Measurements from ENCODE around the gene PLEKHA6.

The PLEKHA6 gene

DNA sequence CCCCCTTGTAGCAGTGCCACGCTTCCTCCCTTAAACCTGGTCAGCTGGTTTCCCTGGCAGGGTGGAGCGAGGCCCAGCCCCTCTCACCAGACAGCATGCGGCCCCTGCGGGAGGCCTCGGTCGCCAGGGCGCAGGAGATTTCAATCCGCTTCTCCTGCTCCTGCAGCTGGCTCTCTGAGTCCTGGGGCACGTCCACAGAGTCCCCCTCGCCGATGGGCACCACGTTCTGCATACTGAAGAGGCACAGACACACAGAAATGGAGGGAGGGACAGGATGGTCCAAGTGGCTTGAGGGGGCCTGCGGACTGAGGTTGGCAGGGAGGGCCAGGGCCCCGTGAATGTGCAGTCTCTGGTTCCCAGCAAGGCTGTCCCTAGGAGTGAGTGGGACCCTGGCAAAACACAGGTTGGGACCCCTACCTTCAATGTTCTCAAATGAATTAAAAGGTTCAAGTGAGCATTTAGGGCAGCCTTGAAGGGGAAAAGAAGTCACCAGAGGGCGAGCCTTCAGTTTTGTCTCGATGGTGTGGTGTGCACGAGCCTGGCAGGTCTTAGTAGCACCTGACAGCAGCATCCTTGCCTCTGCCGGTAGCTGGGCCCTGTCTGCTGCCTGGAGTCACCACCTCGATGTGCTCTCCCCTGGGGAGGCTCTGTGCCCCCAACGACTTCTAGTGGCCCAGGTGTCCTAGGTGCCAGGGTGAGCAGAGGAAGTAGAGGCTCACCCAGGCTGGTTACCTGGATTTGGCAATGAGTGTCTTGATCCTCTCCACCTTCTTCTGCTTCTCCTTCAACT is 131.5 kb downstream of the PLEKHA6 start:
- DNase-seq = no peak

GRCh38 chr1:204227351-204227750 is 132.4 kb downstream of the PLEKHA6 start:
- DNase-seq = no peak

DNA sequence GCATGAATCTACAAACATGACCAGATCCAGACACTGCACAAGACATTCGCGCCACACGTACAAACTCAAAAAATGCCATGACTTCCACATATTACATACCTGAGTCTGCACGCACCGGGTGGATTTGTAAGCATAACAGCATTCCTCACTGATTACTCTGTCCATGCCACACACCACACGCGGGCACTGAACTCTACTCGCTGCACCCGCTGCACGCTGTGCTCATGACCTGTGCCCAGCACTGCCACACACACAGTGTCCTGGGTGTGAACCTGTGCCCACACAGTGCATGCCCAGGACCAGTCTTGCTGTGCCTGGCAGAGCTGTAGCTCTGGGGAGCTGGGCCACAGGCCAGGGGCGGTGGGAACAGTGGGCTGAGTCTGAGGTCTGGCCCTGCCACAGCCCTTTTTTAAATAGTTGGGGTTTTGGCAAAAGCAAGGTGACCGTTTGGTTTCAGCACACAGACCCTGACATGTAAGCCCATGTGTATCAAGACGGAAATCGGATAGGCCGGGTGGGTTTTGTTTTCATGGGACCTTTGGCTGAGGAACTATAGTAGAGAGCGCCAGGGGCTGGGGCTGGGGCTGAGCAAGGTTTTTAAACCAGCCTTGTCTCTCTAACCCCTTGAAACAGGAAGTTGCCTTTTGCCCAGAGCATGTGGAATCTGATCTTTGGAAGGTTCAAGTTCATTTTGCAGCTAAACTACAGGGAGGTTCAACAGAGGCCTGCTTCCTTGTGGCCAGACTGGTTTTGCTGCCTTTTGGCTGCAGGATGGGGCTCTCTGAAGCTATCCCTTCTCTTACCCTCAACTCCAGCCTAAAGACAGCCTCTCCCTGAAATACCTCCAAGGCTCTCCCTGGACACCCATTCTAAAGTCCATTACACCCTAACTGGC is 133.6 kb downstream of the PLEKHA6 start:
- no peak for DNase-seq

- no peak for DNase-seq
Measured at GRCh38 chr1:204224655-204225054, 135.1 kb downstream of the PLEKHA6 start.

DNA sequence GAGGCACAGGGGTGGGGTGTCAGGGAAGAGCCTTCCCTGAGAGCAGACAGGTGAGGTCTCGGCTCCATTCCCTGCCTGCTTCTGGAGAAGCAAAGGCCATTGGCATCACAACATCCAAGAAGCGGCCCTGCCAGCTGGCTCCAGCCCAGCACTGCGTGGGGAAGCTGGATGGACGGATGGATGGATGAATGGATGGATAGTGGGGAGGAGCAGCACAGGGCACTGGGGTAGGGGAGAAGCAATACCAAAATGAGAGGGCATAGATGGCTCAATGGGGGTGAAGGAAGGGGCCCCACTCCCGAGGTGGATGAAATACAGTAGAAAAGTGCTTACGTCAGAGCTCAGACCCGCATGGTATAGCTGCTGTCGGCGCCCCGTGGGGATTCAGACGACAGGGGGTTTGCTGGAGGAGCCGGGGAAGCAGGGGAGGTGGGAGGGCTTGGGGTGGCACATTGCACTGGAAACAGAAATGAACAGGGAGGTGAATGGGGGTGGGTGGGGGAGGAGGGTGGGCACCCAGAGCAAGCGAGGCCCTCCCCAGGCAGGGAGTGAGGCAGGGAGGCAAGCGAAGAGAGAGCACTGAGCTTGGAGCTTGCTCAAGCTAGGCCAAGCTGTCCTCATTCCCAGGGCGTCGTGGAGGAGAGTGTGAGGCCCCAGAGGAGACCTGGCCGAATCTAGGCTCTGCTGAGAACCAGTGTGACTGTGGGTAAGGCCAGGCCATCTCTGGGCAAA is 136.4 kb downstream of the PLEKHA6 start:
- DNase-seq = no peak

GRCh38 chr1:204222764-204223055 is 137.0 kb downstream of the PLEKHA6 start:
- DNase-seq = no peak

DNA sequence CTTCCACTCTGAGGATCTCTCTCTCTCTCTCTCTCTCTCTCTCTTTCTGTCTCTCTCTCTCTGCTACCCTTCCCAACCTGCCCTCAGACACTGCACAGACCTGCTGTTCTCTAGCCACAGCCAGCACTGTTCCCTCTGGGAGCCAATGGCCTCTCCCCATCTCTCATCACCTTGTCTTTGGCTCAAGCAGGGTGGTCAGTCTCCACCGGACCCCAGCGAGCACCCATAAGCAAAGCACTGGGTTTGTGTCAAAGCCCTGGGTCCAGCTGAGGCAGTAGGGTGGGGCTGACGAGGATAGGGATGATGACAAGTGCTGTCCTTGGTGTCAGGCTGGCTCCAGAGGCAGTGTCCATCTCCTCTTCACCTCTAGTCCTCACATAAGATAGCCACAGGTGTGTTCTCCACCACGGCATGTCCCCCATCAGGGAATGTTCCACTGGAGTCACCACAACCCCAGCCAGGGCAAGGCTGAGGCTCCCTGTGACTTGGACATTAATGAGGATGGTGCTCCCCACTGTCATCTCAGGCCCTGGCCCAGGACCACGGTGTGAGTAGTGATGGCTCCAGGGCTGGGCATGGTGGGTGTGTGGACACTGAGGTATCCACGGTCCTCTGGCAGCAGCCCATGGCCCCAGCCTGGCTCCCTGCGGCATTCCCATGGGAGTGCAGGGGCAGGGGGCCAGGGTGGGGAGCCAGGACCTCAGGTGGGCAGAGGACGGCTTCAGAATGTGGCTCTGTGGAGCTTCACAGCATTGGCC is 137.5 kb downstream of the PLEKHA6 start:
- no peak for DNase-seq

GRCh38 chr1:204221271-204221670 is 138.5 kb downstream of the PLEKHA6 start:
- no peak for DNase-seq

GRCh38 chr1:204219971-204220616 is 139.6 kb downstream of the PLEKHA6 start:
- DNase-seq = no peak

DNA sequence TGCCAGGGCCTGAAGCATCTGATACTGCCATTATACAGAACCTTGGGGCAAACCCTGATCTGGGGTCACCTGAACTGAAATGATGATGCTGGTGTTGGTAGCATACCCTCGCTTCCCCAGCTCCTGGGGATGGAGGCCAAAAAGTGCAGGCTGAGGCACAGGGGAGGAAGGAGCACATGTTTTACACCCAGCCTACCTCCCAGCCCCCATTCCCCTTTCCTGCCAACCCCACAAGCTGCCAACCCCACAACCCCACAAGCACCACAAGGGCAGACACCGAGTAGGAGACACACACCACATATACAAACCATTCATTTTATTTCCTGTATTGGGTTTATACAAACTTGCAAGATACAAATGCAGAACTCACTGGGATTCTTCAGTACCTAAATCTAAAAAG is 141.2 kb downstream of the PLEKHA6 start:
- no peak for DNase-seq

GRCh38 chr1:204217648-204218000 is 142.1 kb downstream of the PLEKHA6 start:
- DNase-seq = no peak

DNA sequence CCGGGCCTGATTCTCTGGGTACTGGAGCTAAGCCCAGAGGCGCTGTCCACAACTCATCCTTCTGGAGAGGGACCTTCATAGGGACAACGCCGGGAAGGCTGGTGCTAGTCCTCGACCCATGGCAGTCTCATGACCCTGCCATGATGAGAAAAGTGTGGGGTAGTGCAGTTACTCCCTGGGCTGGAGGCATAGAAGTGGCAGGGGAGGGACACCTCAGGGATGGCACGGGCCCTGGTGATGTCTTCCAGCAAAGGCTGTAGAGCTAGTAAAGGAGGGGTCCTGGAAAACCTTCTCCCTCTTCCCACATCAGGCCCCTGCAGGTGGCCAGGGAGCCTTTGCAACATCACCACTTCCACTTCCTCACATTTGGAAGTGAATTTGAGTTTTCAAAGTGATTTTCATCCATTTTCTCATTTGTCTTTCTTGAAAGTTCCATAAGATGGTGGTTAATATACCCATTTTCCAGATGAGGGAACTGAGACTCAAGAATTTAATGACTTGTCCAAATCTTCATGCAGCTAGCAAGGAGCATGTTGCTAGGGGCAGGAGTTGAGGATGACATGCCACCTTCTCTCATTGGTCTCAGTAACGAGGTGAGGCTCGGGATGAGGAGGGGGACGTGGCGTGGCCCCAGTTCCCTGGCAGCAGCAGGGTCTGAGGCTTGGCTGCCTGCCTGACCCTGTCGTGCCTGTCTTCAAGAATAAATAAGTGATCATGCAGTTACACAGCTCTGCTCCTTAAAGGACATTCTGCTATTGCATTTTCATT is 142.7 kb downstream of the PLEKHA6 start:
- no peak for DNase-seq

- DNase-seq = no peak
Measured at GRCh38 chr1:204216236-204216635, 143.5 kb downstream of the PLEKHA6 start.

- DNase-seq = peak; percentile 29
Measured at GRCh38 chr1:204213668-204214662, 145.8 kb downstream of the PLEKHA6 start, which contains the start of gene GOLT1A. Gene GOLT1A (minus strand): TSS chr1:204213988. CDS start chr1:204213906, 82 bp downstream.

GRCh38 chr1:204212715-204213114 is 147.0 kb downstream of the PLEKHA6 start:
- no peak for DNase-seq

- no peak for DNase-seq
Measured at GRCh38 chr1:204211046-204211445, 148.7 kb downstream of the PLEKHA6 start.

- peak; percentile 78 for DNase-seq
Measured at GRCh38 chr1:204207136-204207616, 152.6 kb downstream of the PLEKHA6 start.

DNA sequence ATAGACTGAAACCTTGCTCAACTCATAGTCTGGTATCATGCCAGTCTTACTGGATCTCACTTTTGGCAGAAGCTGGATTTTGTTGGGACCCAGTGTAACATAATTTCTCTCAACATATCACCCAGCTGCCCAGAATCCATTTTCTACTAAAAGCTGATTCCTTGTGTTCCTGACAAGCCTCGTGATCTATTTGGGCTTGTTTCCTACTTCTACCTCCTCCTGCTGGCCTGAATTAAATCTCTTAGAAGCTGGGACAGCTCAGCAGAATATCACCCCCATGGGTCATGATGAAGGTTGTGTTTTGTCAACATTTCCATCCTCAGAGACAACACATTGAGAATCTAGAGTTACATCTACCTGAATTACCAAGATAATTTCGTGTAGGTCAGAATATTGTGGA is 153.6 kb downstream of the PLEKHA6 start:
- no peak for DNase-seq

DNA sequence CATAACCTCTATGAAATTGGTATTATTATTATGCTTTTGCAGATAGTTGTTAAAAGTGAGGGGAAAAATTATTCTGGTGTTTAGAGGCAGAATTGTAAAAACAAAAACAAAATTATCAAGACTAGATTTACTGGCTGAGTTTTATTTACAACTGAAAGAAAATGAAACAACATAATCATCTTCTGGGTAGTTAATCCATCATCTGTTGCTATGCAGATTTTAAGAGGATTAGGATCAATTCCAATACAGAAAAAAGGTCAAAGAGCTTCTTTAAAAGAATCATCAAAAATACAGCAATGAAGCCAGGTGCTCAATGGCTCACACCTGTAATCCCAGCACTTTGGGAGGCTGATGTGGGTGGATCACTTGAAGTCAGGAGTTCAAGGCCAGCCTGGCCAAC is 154.2 kb downstream of the PLEKHA6 start:
- no peak for DNase-seq

GRCh38 chr1:204204944-204205343 is 154.8 kb downstream of the PLEKHA6 start:
- DNase-seq = no peak
